MCF 10A (cell line): Measurements from ENCODE around the gene GLI1. TPM values are rescaled to one million over a fixed set of nuclear protein-coding genes. Genes with fewer than 3 reads are reported as not detected.
"Not testable (repeated sequence)": the region's sequence is repeated elsewhere in the genome, so short reads cannot be mapped to it uniquely, and the experiment has no call there.

Experiments
- Bru-seq: library from RNA; stranded (reverse); fragments of 400-500 nt; gene quantifications from one replicate; lab custom pipeline; 2021; lab: Mats Ljungman, UMichigan
- BruChase-seq, 2 experiments: library from RNA; stranded (reverse); fragments of 400-500 nt; gene quantifications; one replicate each; lab custom pipeline; 2021; lab: Mats Ljungman, UMichigan
- BruUV-seq: library from RNA; stranded (reverse); fragments of 400-500 nt; replicated peaks from 2 replicates; lab custom pipeline; 2021; lab: Mats Ljungman, UMichigan
- CTCF ChIA-PET: fragments of 300-600 bp; sonication (Branson Sonifier 250); formaldehyde crosslinking; extraction: SDS; loops from one replicate; lab custom pipeline; 2021; ENCODE audit warnings: antibody characterized with exemption, inconsistent platforms; lab: Yijun Ruan, JAX
- POLR2A ChIA-PET: fragments of 300-600, 350-650 bp; sonication (Branson Sonifier 250); formaldehyde crosslinking; extraction: SDS; loops from one replicate; lab custom pipeline; 2020; ENCODE audit warnings: antibody characterized with exemption, inconsistent platforms; lab: Yijun Ruan, JAX
- DNase-seq: peaks from one replicate; pipeline ENCODE4 v3.0.0-alpha.2; 2018; ENCODE audit not compliant: unreplicated experiment
- H3K27ac Mint-ChIP-seq: one replicate; pipeline ENCODE4 v1.8.0; 2022; ENCODE audit warnings: mild to moderate bottlenecking, low read depth, mixed read lengths; ENCODE audit not compliant: unreplicated experiment
- H3K27me3 Mint-ChIP-seq: one replicate; pipeline ENCODE4 v1.8.0; 2022; ENCODE audit warnings: mixed read lengths; ENCODE audit not compliant: insufficient read depth, unreplicated experiment
- H3K36me3 Mint-ChIP-seq: one replicate; pipeline ENCODE4 v1.8.0; 2022; ENCODE audit warnings: mild to moderate bottlenecking, moderate library complexity, mixed read lengths; ENCODE audit not compliant: insufficient read depth, unreplicated experiment
- H3K4me1 Mint-ChIP-seq: one replicate; pipeline ENCODE4 v1.8.0; 2022; ENCODE audit warnings: mixed read lengths; ENCODE audit not compliant: insufficient read depth, unreplicated experiment
- H3K4me3 Mint-ChIP-seq: one replicate; pipeline ENCODE4 v1.8.0; 2022; ENCODE audit warnings: mild to moderate bottlenecking, moderate library complexity, mixed read lengths; ENCODE audit not compliant: unreplicated experiment
- H3K9me3 Mint-ChIP-seq: one replicate; pipeline ENCODE4 v1.8.0; 2022; ENCODE audit warnings: mixed read lengths; ENCODE audit not compliant: unreplicated experiment
- intact Hi-C: fragments of 100-400 bp; cut with micrococcal nuclease; formaldehyde crosslinking; loops from 2 replicates; pipeline ENCODE4 v1.14.1; 2022
- long read RNA-seq: library from polyadenylated mRNA; stranded (forward); transcript quantifications from one replicate; pipeline ENCODE4 v2.0.0, GENCODE V29; 2022
- total RNA-seq: library from RNA; stranded (reverse); gene quantifications from 2 replicates; pipeline ENCODE4 v1.2.3, GENCODE V29; 2022
- TF ChIP-seq, protein P1 (sequence below): fragments of 200-600 bp; IDR thresholded peaks from one replicate; pipeline ENCODE4 v1.8.0; 2022; ENCODE audit warnings: antibody characterized with exemption, mild to moderate bottlenecking; ENCODE audit not compliant: unreplicated experiment

Gene GLI1
- total RNA-seq: not detected in 2 replicates
- Bru-seq, nascent RNA: not detected
- percentile 13 among the genes with signal in this experiment for BruChase-seq, experiment 1, labeled RNA remaining after a 6-hour chase
- percentile 7 among the genes with signal in this experiment for BruChase-seq, experiment 2, labeled RNA remaining after a 2-hour chase
- long read RNA-seq, partial matches to known transcripts: 0 of 1 reads
- long read RNA-seq, other reads (novel, unspliced or antisense): 0 of 1 reads

DNA sequence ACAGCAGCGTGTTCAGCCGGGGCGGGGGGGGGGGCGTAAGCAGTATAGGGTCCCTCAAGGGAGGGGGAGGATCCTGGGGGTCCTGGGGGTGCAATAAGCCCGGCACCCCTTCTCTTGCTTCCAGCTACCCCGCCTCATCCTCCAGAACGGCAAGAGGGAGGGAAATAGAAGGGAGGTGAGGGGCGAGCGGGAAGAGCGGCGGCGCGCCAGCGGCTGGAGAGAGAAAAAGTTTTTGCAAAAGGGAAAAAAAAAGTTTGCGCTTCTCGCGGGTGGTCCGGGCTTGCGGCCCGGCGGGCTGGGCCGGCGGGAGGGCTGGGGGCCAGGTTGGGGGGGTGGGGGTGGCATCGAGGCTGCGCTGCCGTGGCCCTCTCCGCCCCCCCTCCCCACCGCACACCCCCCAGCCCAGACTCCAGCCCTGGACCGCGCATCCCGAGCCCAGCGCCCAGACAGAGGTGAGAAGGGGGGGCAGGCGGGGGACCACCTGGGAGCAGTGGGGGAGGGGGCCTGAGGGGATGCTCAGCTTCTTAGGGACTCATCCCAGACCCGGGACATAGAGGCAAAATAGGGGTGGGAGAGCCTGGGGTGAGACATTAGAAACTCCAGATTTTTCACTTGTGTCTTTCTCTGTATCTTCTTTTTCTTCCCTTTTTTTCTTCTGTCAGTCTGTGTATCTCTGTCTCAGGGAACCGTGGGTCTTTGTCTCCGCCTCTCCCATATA, at the start of gene GLI1:
Gene GLI1 (plus strand): TSS at position 36 of the 718 bp plus-strand sequence. CDS start 3,907 bp downstream, outside the sequence.
- Mint-ChIP-seq H3K9me3 (no peaks in the 10 kb centered on the region), H3K4me1 (peaks cover 44% of the 10 kb centered on the region), H3K36me3 (peaks cover 9% of the 10 kb centered on the region), H3K27me3 (peaks cover 34% of the 10 kb centered on the region), H3K27ac (peak within 1 kb of the TSS; percentile 66), H3K4me3 (peak within 1 kb of the TSS; percentile 95)
- TF ChIP-seq, protein P1, sequence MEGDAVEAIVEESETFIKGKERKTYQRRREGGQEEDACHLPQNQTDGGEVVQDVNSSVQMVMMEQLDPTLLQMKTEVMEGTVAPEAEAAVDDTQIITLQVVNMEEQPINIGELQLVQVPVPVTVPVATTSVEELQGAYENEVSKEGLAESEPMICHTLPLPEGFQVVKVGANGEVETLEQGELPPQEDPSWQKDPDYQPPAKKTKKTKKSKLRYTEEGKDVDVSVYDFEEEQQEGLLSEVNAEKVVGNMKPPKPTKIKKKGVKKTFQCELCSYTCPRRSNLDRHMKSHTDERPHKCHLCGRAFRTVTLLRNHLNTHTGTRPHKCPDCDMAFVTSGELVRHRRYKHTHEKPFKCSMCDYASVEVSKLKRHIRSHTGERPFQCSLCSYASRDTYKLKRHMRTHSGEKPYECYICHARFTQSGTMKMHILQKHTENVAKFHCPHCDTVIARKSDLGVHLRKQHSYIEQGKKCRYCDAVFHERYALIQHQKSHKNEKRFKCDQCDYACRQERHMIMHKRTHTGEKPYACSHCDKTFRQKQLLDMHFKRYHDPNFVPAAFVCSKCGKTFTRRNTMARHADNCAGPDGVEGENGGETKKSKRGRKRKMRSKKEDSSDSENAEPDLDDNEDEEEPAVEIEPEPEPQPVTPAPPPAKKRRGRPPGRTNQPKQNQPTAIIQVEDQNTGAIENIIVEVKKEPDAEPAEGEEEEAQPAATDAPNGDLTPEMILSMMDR: no peak
- ChIA-PET CTCF (interaction anchor here (0.5 to 3.1 kb wide), 18 partner anchors 10 to 703 kb away, joined by 3 to 31 read pairs (median 4); no protein-coding TSS in a partner anchor), POLR2A (interaction anchor here (0.8 to 1.7 kb wide), 3 partner anchors 50 to 234 kb away, joined by 3 to 8 read pairs (median 3); partner anchors contain the start of gene OS9)
- no TSS peak for BruUV-seq
- no peak for DNase-seq
- intact Hi-C loops: loop anchor here (2.0 kb wide), 1 partner anchor 161 kb away; no protein-coding TSS in a partner anchor

DNA sequence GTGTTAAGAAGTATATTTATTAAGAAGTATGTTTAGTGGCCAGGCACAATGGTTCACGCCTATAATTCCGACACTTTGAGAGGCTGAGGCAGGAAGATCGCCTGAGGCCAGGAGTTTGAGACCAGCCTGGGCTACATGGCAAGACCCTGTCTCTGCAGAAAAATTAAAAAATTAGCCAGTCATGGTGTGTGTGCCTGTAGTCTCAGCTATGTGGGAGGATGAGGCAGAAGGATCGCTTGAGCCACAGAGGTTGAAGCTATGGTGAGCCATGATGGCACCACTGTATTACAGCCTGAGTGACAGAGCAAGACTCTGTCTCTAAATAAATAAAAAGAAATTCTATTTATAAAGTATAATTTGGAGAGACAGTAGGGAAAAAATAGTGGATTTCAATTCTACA, 49.1 kb upstream of the GLI1 start:
- POLR2A ChIA-PET: interaction anchor here (0.8 to 2.8 kb wide), 2 partner anchors 8 to 10 kb away, joined by 4 to 9 read pairs; no protein-coding TSS in a partner anchor
- intact Hi-C loops: no loop called here

DNA sequence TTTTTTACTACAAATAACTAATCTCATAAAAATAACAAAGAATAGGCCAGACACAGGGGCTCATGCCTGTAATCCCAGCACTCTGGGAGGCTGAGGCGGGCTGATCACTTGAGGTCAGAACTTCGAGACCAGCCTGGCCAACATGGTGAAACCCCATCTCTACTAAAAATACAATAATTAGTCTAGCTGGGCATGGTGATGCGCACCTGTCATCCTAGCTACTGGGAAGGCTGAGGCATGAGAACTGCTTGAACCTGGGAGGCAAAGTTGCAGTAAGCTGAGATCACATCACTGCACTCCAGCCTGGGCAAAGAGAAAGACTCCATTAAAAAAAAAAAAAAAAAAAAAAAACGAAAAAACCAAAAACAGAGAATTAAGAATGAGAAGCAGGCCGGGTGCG, 45.4 kb upstream of the GLI1 start:
- CTCF ChIA-PET: interaction anchor here (0.6 to 2.5 kb wide), 5 partner anchors 11 to 1925 kb away, joined by 3 to 11 read pairs (median 3); no protein-coding TSS in a partner anchor
- POLR2A ChIA-PET: interaction anchor here (1.1 kb wide), 1 partner anchor 9 kb away, joined by 3 read pairs; no protein-coding TSS in a partner anchor
- Mint-ChIP-seq H3K4me1 (peaks cover 19% of the 10 kb centered on the region), H3K36me3 (peaks cover 12% of the 10 kb centered on the region)
- H3K4me3 Mint-ChIP-seq, H3K9me3 Mint-ChIP-seq, H3K27me3 Mint-ChIP-seq, DNase-seq, H3K27ac Mint-ChIP-seq, BruUV-seq, intact Hi-C loops: not testable (repeated sequence)

More for the DNA sequence above, 49.1 kb upstream of the GLI1 start:
- Mint-ChIP-seq H3K27ac (no peak overlapping the region), H3K36me3 (peaks cover 12% of the 10 kb centered on the region), H3K4me3 (no peak overlapping the region), H3K27me3 (no peaks in the 10 kb centered on the region), H3K4me1 (peaks cover 4% of the 10 kb centered on the region), H3K9me3 (no peaks in the 10 kb centered on the region)
- CTCF ChIA-PET: interaction anchor here (0.6 to 1.2 kb wide), 3 partner anchors 45 to 109 kb away, joined by 4 to 8 read pairs (median 5); no protein-coding TSS in a partner anchor
- no peak for DNase-seq
- BruUV-seq: no TSS peak
- TF ChIP-seq, protein P1: no peak

DNA sequence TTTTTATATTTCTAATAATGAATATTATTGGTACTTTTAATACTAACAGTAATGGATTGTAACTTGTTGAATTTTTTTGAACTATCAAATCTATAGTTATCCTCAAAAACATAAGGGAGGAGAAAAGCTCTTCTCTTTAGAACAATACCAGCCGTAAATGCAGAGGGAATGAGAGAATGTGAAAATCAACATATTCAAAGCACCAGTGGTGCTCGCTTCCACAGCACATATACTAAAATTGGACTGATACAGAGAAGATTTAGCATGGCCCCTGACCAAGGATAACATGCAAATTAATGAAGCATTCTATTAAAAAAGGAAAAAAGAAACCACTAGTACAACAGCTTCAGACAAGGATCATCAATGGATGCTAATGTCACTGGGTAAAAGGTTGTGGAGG, 44.5 kb upstream of the GLI1 start:
- BruUV-seq: no TSS peak
- no peaks in the 10 kb centered on the region for H3K9me3 Mint-ChIP-seq
- TF ChIP-seq, protein P1: no peak
- ChIA-PET POLR2A (interaction anchor here (0.6 to 1.1 kb wide), 2 partner anchors 10 to 16 kb away, joined by 3 to 5 read pairs; no protein-coding TSS in a partner anchor), CTCF (interaction anchor here (1.4 to 2.5 kb wide), 2 partner anchors 10 to 38 kb away, joined by 5 to 11 read pairs; no protein-coding TSS in a partner anchor)
- peaks cover 12% of the 10 kb centered on the region for H3K36me3 Mint-ChIP-seq
- H3K27me3 Mint-ChIP-seq: no peaks in the 10 kb centered on the region
- H3K4me3 Mint-ChIP-seq: no peak overlapping the region
- DNase-seq: no peak
- no peak overlapping the region for H3K27ac Mint-ChIP-seq
- intact Hi-C loops: no loop called here
- H3K4me1 Mint-ChIP-seq: peaks cover 24% of the 10 kb centered on the region
